Activated T-cell treated with anti-CD3 and anti-CD28 coated beads, Interleukin-2, amount 50 U/mL, for 24 hours (primary cell): Measurements from ENCODE around the gene TNIK.

Experiments used
- DNase-seq: peaks from one replicate; pipeline ENCODE4 v3.0.0-alpha.2; 2020
- H3K27ac Mint-ChIP-seq: 2 replicates; pipeline ENCODE4 v1.8.0; 2020; ENCODE audit warnings: mild to moderate bottlenecking, mixed read lengths
- H3K27me3 Mint-ChIP-seq: 2 replicates; pipeline ENCODE4 v1.8.0; 2020; ENCODE audit warnings: mixed read lengths
- H3K36me3 Mint-ChIP-seq: 2 replicates; pipeline ENCODE4 v1.8.0; 2020; ENCODE audit warnings: low read depth, mixed read lengths
- H3K4me1 Mint-ChIP-seq: 2 replicates; pipeline ENCODE4 v1.8.0; 2020; ENCODE audit warnings: low read depth, mixed read lengths
- H3K4me3 Mint-ChIP-seq: 2 replicates; pipeline ENCODE4 v1.8.0; 2020; ENCODE audit warnings: mild to moderate bottlenecking, moderate library complexity, mixed read lengths
- H3K9me3 Mint-ChIP-seq: 2 replicates; pipeline ENCODE4 v1.8.0; 2020; ENCODE audit warnings: mixed read lengths

Gene TNIK

GRCh38 chr3:171260899-171261298, 199.3 kb downstream of the TNIK start:
- peak overlapping the region; percentile 31 for H3K27ac Mint-ChIP-seq
- DNase-seq, result no peak
- H3K4me1 Mint-ChIP-seq, result peaks cover 86% of the 10 kb centered on the region
- peaks cover 3% of the 10 kb centered on the region for H3K36me3 Mint-ChIP-seq
- peaks cover 7% of the 10 kb centered on the region for H3K9me3 Mint-ChIP-seq
- H3K27me3 Mint-ChIP-seq, result no peaks in the 10 kb centered on the region
- no peak overlapping the region for H3K4me3 Mint-ChIP-seq

DNA sequence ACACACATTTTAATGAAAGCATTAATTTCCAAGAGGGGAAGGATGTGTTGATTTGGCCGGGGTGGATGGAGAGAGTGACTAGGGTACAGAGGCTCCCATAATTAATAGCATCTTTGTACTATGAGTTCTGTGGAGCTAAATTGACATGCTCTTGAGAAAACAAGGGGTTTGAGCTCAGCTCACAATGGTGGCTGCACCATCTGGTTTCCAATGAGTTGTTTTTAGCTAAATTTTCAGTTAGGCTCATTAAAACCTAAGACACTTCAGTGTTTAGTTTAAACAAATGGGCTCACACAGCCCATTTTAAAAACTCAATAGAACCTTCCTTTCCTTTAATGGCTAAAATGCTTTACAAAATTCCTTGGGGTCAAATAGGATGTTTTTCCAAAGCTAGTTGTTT, 199.7 kb downstream of the TNIK start:
- H3K36me3 Mint-ChIP-seq, result peaks cover 3% of the 10 kb centered on the region
- no peak overlapping the region for H3K27ac Mint-ChIP-seq
- no peak overlapping the region for H3K4me3 Mint-ChIP-seq
- no peak for DNase-seq
- peaks cover 86% of the 10 kb centered on the region for H3K4me1 Mint-ChIP-seq
- H3K27me3 Mint-ChIP-seq, result no peaks in the 10 kb centered on the region
- H3K9me3 Mint-ChIP-seq, result peaks cover 7% of the 10 kb centered on the region

- no peak overlapping the region for H3K4me3 Mint-ChIP-seq
- H3K27ac Mint-ChIP-seq, result peak overlapping the region; percentile 94
- DNase-seq, result no peak
- H3K27me3 Mint-ChIP-seq, result no peaks in the 10 kb centered on the region
- H3K36me3 Mint-ChIP-seq, result peaks cover 6% of the 10 kb centered on the region
- H3K4me1 Mint-ChIP-seq, result peaks cover 98% of the 10 kb centered on the region
- H3K9me3 Mint-ChIP-seq, result peaks cover 7% of the 10 kb centered on the region
Measured at GRCh38 chr3:171258316-171258715, 201.9 kb downstream of the TNIK start.

- Mint-ChIP-seq H3K27ac (peak overlapping the region; percentile 94), H3K9me3 (peaks cover 7% of the 10 kb centered on the region), H3K36me3 (peaks cover 9% of the 10 kb centered on the region), H3K4me1 (peaks cover 96% of the 10 kb centered on the region), H3K27me3 (no peaks in the 10 kb centered on the region), H3K4me3 (peak overlapping the region; percentile 36)
- no peak for DNase-seq
Measured at GRCh38 chr3:171257251-171258203, 202.7 kb downstream of the TNIK start.

DNA sequence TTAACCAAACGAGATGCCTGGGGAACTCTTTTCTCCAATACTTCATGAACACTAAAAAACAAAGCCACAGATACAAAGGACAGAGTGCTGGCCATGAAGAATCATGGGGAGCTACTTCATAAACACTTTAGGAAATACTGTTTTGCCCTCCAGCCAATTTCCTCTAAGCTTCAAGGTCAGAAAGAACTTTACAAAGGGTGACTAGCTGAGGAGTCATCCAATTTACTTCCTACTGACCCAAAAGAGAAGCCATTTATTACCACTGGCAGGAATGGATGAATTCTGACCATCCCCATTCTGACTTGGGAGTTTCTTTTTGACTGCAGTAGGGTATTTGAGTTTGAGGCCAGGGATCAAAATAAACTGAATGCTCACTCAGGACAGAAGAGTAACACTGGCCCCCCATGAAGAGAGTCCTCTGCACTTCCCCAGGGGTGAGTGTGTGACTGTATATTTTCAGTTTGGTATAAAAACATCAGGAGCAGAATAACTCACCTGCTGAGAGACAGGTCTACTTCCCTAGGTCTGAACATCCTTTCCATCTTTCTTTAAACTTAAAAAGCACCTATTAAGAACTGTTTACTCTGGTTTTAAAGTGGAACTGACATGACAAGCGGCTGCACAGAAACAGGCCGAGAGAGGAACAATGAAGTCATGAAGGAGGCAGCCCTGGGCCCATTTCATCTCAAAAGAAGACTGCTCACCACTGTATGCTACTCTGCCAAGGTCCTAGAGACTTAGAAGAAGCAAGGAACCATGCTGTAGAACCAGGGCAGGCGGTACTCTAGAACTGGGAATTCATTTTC, 203.6 kb downstream of the TNIK start:
- Mint-ChIP-seq H3K36me3 (peaks cover 13% of the 10 kb centered on the region), H3K27me3 (no peaks in the 10 kb centered on the region), H3K27ac (peak overlapping the region; percentile 94), H3K4me3 (peak overlapping the region; percentile 36), H3K4me1 (peaks cover 96% of the 10 kb centered on the region), H3K9me3 (peaks cover 7% of the 10 kb centered on the region)
- DNase-seq, result no peak

- Mint-ChIP-seq H3K36me3 (peaks cover 17% of the 10 kb centered on the region), H3K27me3 (no peaks in the 10 kb centered on the region)
Measured at GRCh38 chr3:171255236-171255806, 204.9 kb downstream of the TNIK start.

GRCh38 chr3:171254315-171254714, 205.9 kb downstream of the TNIK start:
- Mint-ChIP-seq H3K4me1 (peaks cover 73% of the 10 kb centered on the region), H3K27ac (peak overlapping the region; percentile 94), H3K4me3 (peak overlapping the region; percentile 11)

More at GRCh38 chr3:171255236-171255806, 204.9 kb downstream of the TNIK start:
- DNase-seq, result no peak
- peak overlapping the region; percentile 94 for H3K27ac Mint-ChIP-seq
- H3K9me3 Mint-ChIP-seq, result peaks cover 7% of the 10 kb centered on the region
- peak overlapping the region; percentile 36 for H3K4me3 Mint-ChIP-seq
- peaks cover 83% of the 10 kb centered on the region for H3K4me1 Mint-ChIP-seq

GRCh38 chr3:171251835-171252234, 208.4 kb downstream of the TNIK start:
- no peaks in the 10 kb centered on the region for H3K27me3 Mint-ChIP-seq
- H3K4me3 Mint-ChIP-seq, result no peak overlapping the region
- no peaks in the 10 kb centered on the region for H3K9me3 Mint-ChIP-seq
- peaks cover 15% of the 10 kb centered on the region for H3K36me3 Mint-ChIP-seq
- no peak for DNase-seq
- H3K27ac Mint-ChIP-seq, result peak overlapping the region; percentile 35
- peaks cover 50% of the 10 kb centered on the region for H3K4me1 Mint-ChIP-seq

More at GRCh38 chr3:171254315-171254714, 205.9 kb downstream of the TNIK start:
- Mint-ChIP-seq H3K36me3 (peaks cover 17% of the 10 kb centered on the region), H3K9me3 (peaks cover 5% of the 10 kb centered on the region), H3K27me3 (no peaks in the 10 kb centered on the region)
- DNase-seq, result no peak

GRCh38 chr3:171250444-171250843, 209.8 kb downstream of the TNIK start:
- H3K36me3 Mint-ChIP-seq, result peaks cover 14% of the 10 kb centered on the region
- H3K4me3 Mint-ChIP-seq, result no peak overlapping the region
- H3K27ac Mint-ChIP-seq, result no peak overlapping the region
- no peaks in the 10 kb centered on the region for H3K9me3 Mint-ChIP-seq
- no peak for DNase-seq
- H3K4me1 Mint-ChIP-seq, result peaks cover 36% of the 10 kb centered on the region
- H3K27me3 Mint-ChIP-seq, result no peaks in the 10 kb centered on the region

DNA sequence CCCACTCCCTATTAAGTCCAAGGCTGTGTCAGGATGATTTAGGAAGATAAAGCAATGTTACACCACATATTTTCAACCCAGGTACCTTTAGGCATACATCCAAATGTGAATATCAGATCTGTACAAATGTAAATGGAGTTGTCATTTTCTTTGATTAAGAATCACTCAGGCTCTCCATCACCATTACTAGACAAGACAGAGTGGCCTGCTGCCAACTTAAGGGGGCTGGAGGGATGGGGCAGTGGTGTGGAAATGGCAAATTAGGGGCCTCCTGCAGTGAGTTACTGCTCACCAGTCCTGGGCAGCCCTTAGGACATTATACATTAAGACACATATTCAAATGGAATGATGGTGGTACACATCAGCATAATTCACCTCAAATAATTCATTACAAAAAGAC, 211.0 kb downstream of the TNIK start:
- Mint-ChIP-seq H3K27ac (no peak overlapping the region), H3K9me3 (no peaks in the 10 kb centered on the region), H3K27me3 (no peaks in the 10 kb centered on the region), H3K36me3 (peaks cover 14% of the 10 kb centered on the region), H3K4me3 (peak overlapping the region; percentile 13), H3K4me1 (peaks cover 28% of the 10 kb centered on the region)
- no peak for DNase-seq

GRCh38 chr3:171248426-171249111, 211.6 kb downstream of the TNIK start:
- DNase-seq, result no peak
- Mint-ChIP-seq H3K4me3 (no peak overlapping the region), H3K27me3 (no peaks in the 10 kb centered on the region), H3K27ac (no peak overlapping the region), H3K4me1 (peaks cover 21% of the 10 kb centered on the region), H3K36me3 (peaks cover 12% of the 10 kb centered on the region), H3K9me3 (no peaks in the 10 kb centered on the region)

DNA sequence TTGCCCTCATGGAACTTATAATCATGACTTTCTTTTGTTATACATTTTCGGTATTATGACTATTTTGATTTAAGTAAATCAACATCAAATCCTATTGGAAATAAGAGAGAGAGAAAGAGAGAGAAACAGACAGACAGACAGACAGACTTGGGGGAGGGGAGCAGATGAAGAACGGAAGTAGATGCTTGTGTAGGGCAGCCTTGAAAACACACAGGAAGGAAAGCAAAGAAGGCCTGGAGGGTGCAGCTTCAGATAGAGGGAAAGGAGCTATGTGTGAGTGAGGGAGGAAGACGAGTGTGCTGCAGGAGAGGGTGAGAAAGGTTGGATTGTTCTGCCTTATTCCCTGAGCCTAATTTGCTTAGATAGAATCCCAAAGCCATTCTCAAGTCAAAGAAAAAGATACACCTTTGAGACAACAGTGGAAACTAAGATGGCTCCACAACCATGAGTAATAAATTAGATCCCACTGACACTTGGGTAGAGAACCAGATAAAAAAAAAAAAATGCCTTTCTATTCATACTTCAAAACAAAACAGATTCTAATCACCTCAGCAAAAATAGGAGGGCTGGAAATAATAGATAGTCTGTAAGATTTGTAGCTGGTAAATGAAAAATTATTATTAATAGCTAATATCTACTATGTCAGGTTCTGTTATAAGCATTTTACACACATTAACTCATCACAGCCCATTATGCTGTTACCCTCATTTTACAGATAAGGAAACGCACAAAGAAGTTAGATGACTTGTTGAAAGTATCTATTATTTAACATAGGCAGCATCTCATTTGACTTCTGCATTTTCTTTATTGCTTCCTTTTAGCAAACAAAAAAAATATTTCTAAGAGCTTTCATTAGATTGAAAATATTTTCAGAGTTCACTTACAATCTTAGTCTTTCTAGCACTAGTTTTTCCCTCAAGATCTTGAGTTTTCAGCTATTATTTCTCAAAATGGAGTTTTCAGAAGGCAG, 214.1 kb downstream of the TNIK start:
- DNase-seq, result no peak
- H3K36me3 Mint-ChIP-seq, result peaks cover 2% of the 10 kb centered on the region
- no peak overlapping the region for H3K4me3 Mint-ChIP-seq
- peaks cover 2% of the 10 kb centered on the region for H3K9me3 Mint-ChIP-seq
- no peak overlapping the region for H3K27ac Mint-ChIP-seq
- peaks cover 4% of the 10 kb centered on the region for H3K4me1 Mint-ChIP-seq
- no peaks in the 10 kb centered on the region for H3K27me3 Mint-ChIP-seq

GRCh38 chr3:171242951-171243350, 217.3 kb downstream of the TNIK start:
- Mint-ChIP-seq H3K36me3 (no peaks in the 10 kb centered on the region), H3K27ac (no peak overlapping the region), H3K9me3 (peaks cover 2% of the 10 kb centered on the region), H3K27me3 (no peaks in the 10 kb centered on the region), H3K4me1 (peaks cover 9% of the 10 kb centered on the region), H3K4me3 (no peak overlapping the region)
- no peak for DNase-seq
